DMS114 treated with DMSO at 0.1 percent for 48 hours (cell line): Measurements from ENCODE around the gene FLT3.
A peak's percentile ranks its signal among the peaks of the same experiment; 100 is the strongest.
"Not testable (repeated sequence)": the region's sequence is repeated elsewhere in the genome, so short reads cannot be mapped to it uniquely, and the experiment has no call there.

Experiments used
- DNase-seq: peaks from one replicate; lab custom pipeline; 2025; ENCODE audit not compliant: unreplicated experiment; lab: John Stamatoyannopoulos, UW

FLT3 gene

DNA sequence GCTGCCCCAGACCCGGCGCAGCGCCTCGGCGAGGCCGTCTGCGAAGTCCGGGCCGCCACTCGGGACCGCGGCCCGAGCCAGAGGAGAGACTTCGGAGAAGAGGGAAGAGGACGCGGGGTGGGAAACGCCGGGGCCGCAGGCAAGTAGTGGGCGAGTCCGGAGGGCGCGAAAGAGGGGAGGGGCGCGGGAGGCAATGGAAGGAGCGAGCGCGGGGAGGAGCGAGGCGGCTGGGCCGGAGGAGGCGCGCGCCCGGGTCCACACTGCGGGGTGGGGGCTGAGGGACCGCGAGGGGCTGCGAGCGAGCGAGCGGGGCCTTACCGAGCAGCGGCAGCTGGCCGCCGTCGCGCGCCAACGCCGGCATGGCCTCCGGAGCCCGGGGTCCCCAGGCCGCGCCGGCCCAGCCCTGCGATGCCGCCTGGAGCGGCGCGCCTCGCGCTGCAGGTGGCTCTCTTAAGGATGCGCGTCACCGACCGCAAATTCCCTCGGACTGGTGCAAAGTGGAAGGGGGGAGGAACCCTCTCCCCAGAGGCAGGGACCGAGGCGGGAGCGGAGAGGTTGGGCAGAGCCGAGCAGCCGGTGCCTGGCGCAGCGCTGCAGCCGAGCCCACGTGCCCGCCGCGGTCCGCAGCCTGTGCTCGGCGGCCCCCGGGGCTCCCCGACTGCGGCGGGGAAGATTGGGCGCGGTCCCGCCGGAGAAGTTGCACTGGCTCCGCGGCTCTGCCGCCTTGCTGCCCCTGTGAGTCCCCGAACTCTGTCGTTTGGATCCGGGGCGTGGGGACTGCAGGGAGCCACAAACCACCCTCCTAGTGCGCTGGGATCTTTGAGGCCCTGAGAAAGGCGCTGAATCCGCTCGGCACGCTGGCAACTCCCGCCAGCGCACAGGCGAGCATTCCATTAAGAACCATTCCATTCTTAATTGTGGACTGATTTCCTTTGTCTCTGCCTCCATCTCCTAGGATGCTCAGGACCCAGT, at the start of gene FLT3:
Gene FLT3 (minus strand): TSS at position 427 of the 972 bp plus-strand sequence. CDS start 66 bp downstream, at position 361.
- no peak for DNase-seq

- no peak for DNase-seq
Measured at GRCh38 chr13:28147495-28147894, 47.1 kb upstream of the FLT3 start.

- DNase-seq: no peak
Measured at GRCh38 chr13:28145049-28145448, 44.7 kb upstream of the FLT3 start.

DNA sequence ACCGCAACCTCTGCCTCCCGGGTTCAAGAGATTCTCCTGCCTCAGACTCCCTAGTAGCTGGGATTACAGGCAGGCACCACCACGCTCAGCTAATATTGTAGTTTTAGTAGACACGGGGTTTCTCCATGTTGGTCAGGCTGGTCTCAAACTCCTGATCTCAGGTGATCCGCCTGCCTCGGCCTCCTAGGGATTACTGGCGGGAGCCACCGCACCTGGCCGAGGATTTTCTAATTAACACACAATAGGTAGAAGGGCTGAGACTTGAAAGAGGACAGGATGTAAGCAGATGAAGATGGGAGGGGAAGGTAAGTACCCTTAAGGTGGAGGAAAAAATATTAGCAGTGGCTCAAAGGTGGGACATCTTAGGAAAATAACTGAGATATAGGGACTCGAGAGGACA, 41.2 kb upstream of the FLT3 start:
- DNase-seq: not testable (repeated sequence)

DNA sequence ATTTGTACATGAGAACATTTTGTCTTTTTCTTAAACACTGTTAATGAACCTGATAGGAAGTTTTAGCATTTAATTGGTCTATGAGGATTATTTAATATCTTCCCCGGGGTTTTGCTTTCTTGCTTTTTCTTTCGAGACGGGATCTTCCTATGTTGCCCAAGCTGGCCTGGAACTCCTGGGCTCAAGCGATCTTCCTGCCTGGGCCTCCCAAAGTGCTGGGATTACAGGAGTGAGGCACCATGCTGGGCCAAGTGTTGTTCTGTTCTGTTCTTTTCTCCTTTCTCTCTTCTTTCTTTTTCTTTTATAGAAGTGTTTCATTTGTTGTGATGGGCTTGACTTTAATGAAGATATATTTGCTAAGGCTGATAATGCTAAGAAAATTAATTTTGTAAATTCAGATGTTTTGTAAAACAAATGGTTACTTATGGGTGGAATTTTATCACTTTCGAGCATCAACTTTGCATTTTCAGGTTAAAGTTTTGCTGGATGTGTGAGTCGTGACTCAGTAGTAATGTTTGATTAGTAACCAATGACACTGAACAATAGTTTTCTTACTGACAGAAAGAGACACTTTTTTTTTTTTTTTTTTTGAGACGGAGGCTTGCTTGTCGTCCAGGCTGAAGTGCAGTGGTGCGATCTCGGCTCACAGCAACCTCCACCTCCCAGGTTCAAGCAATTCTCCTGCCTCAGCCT, 40.2 kb upstream of the FLT3 start:
- no peak for DNase-seq

DNA sequence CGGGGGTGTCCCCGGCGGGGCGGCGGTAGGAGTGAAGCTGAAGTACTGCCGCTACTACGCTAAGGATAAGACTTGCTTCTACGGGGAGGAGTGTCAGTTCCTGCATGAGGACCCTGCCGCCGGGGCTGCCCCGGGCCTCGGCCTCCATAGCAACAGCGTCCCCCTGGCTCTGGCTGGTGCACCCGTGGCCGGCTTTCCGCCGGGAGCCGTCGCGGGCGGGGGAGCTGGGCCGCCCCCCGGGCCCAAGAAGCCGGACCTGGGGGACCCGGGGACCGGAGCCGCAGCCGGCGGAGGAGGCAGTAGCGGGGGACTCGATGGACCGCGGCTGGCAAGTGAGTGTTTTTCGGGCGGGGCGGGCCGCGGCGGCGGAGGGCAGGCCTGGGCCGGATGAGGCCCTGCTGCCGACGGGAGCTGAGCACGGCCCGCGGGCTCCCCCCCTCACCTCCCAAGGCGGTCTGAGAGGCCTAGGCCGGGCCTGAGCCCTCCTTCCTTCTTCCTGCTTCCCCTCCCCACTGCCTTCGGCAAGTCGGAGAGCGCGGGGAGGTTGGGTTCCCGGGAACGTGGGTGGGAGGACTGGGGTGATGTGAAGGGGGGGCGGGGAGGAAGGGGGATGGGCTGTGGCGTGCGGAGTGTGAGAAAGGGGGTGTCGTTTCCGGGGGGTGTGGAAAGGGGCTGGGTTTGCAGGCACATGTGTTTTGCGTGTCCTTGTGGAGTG, 38.5 kb upstream of the FLT3 start:
- DNase-seq: peak; percentile 31

DNA sequence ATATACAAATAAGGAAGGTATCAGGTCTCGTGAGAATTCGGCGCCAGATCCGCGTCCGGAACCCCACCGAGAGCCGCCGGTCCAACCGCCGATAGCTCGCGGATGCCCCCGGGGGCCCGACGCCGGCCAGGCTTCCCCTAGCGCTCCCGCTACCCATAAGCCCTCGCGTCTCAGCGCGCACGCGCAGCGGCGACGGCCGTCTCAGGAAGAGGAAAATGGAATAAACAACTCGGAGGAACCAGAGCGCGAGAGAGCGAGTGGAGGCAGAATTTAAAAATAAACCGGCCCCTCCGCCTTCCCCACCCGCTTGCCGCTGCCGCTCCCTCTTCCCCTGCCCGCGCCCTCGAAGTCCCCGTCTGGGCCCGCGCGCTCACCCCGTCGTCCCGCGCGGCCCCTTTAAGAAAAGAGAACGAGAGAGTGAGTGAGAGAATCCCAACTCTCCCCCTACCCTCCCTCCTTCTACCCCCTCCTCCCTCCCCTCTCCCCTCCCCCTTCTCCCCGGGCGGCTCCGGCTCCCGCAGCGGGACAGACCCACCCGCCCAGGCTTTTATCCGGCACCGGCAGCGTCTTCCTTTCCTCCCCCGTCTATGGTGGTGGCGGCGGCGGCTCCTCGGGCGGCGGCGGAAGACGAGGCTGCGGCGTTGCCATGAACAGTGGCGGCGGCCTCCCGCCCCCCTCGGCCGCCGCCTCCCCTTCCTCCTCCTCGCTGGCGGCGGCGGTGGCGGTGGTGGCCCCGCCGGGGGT, 37.8 kb upstream of the FLT3 start, which contains the start of gene PAN3:
Gene PAN3 (plus strand): TSS at position 534 of the 744 bp plus-strand sequence. CDS start 113 bp downstream, at position 647.
- DNase-seq: peak; percentile 62

GRCh38 chr13:28137596-28137995, 37.2 kb upstream of the FLT3 start:
- DNase-seq: no peak

DNA sequence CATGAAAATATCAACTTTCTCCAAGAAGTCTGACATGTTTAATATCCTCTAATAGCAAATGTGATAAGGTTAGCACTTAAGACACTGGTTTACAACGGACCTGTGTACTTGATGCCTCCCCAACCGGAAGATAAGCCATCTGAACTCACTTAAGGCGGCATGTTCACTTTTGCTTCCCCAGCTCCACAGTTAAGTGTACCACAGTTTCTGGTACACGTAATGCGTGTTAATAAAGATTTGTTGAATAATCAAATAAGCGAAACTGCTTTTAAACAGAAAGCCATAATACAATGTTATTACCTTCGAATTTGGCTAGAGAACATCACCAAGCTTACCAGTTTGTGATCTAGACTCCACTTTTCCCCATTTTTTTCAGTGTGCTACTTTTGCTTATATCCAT, 36.5 kb upstream of the FLT3 start:
- DNase-seq: no peak

GRCh38 chr13:28131646-28132045, 31.3 kb upstream of the FLT3 start:
- DNase-seq: no peak

- DNase-seq: no peak
Measured at GRCh38 chr13:28129911-28130693, 29.7 kb upstream of the FLT3 start.

GRCh38 chr13:28128926-28129325, 28.6 kb upstream of the FLT3 start:
- no peak for DNase-seq

DNA sequence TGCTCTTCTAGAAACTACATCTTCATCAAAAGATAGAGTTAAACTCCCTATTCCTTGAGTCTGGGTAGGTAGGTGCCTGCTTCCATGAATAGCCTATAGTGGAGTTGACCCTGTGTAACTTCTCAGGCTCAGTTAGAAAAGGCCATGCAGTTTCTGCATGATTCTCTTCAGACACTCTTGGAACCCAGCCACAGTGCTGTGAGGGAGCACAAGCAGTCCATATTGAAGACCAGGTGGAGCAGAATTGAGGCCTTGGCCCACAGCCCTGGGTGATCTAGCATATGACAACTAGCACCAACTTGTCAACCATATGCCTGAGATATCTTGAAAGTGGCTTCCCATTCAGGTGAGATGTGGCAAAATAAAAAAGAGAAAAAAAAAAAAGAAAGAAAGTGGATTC, 27.7 kb upstream of the FLT3 start:
- DNase-seq: no peak

- DNase-seq: no peak
Measured at GRCh38 chr13:28121224-28121623, 20.8 kb upstream of the FLT3 start.

GRCh38 chr13:28120317-28120716, 19.9 kb upstream of the FLT3 start:
- no peak for DNase-seq

DNA sequence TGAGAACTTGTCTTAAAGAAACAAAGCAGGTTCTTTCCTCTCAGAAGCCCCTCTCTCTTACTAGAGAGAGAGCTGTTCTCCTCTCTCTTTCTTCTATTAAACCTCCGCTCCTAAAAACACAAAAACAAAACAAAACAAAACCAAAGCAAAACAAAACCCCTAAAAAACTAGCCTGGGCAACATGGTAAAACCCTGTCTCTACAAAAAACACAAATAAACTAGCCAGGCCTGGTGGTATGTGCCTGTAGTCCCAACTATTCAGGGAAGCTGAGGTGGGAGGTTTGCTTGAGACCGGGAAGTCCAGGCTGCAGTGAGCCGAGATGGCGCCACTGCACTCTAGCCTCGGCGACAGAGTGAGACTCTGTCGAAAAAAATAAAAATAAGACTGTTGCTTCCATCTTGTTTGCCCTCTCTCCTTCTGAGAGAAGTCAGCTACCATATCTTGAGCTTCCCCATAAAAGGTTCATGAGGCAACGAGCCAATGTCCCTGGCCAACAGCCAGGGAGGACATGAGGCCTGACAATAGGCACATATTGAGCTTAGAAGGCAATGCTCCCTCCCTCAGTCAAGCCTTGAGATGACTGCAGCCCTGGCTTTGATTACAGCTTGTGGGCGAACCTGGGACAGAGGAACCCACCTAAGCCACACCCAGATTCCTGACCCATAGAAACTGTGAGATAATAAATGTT, 17.5 kb upstream of the FLT3 start:
- DNase-seq: no peak

- no peak for DNase-seq
Measured at GRCh38 chr13:28116736-28117135, 16.4 kb upstream of the FLT3 start.

DNA sequence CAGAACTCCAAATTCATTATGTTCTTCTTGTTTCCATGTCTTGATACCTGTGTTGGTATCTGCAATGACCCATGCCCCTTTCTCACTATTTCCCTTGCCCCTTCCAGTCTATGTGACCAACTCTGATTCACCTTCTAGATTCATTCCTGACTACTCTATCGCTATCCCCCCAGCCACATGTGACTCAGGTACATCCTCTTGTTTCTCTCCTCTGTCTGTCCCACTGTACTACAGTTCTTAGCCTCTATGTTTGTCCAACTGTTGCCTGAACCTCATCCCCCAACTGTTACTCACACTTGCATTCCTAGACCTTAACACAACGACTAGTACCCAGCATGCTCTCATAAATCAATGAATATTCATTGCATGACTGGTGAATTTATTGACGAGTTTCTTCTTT, 10.0 kb upstream of the FLT3 start:
- DNase-seq: no peak

- no peak for DNase-seq
Measured at GRCh38 chr13:28106976-28107375, 6.6 kb upstream of the FLT3 start.
